HG03442 (cell line): ENCODE results near the gene LRRK2.

Experiments
- ATAC-seq: cut with Tn5 transposase; IDR thresholded peaks from one replicate; pipeline ENCODE4 v1.9.1; 2021; ENCODE audit warnings: mild to moderate bottlenecking, moderate library complexity; ENCODE audit not compliant: unreplicated experiment

LRRK2 gene

GRCh38 chr12:40390980-40391379 is 166.2 kb downstream of the LRRK2 start:
- ATAC-seq: no peak

GRCh38 chr12:40393026-40393425 is 168.2 kb downstream of the LRRK2 start:
- ATAC-seq: no peak

GRCh38 chr12:40399656-40400055 is 174.9 kb downstream of the LRRK2 start:
- ATAC-seq: no peak

GRCh38 chr12:40405419-40405818 is 180.6 kb downstream of the LRRK2 start:
- ATAC-seq: no peak
